HepG2 (cell line): ENCODE measurements around the gene FRMPD2. TPM values are rescaled to one million over a fixed set of nuclear protein-coding genes. Genes with fewer than 3 reads are reported as not detected.
A peak's percentile ranks its signal among the peaks of the same experiment; 100 is the strongest.

Experiments
- CCDC6 ChIP-seq: sonication (generic); formaldehyde crosslinking; IDR thresholded peaks from 2 replicates; pipeline ENCODE4 v1.8.1; 2022; ENCODE audit warnings: mild to moderate bottlenecking, missing genetic modification reagents, moderate library complexity
- CREB3 ChIP-seq: sonication (generic); formaldehyde crosslinking; IDR thresholded peaks from 2 replicates; pipeline ENCODE4 v1.5.0; 2020; ENCODE audit warnings: missing genetic modification reagents
- DBP ChIP-seq: sonication (generic); formaldehyde crosslinking; IDR thresholded peaks from 2 replicates; pipeline ENCODE4 v1.4.0; 2020; ENCODE audit warnings: missing genetic modification reagents; ENCODE audit errors: not compliant biosample characterization
- ELF3 ChIP-seq: IDR thresholded peaks from 2 replicates; pipeline ENCODE4 v1.6.1; 2016; ENCODE audit warnings: missing genetic modification reagents, missing compliant biosample characterization
- GLMP ChIP-seq: sonication (generic); formaldehyde crosslinking; IDR thresholded peaks from 2 replicates; pipeline ENCODE4 v1.9.0; 2021; ENCODE audit warnings: missing genetic modification reagents, mild to moderate bottlenecking, borderline replicate concordance
- JDP2 ChIP-seq: sonication (generic); formaldehyde crosslinking; IDR thresholded peaks from 2 replicates; pipeline ENCODE4 v1.8.1; 2022; ENCODE audit warnings: missing genetic modification reagents, borderline replicate concordance
- MXD1 ChIP-seq: sonication (generic); formaldehyde crosslinking; IDR thresholded peaks from 2 replicates; pipeline ENCODE4 v1.4.0; 2020; ENCODE audit warnings: mild to moderate bottlenecking, missing genetic modification reagents
- SNAPC2 ChIP-seq: sonication (generic); formaldehyde crosslinking; IDR thresholded peaks from 2 replicates; pipeline ENCODE4 v1.8.1; 2022; ENCODE audit warnings: mild to moderate bottlenecking, missing genetic modification reagents
- TEAD2 ChIP-seq: sonication (generic); formaldehyde crosslinking; IDR thresholded peaks from 2 replicates; pipeline ENCODE4 v1.9.0; 2021; ENCODE audit warnings: missing genetic modification reagents
- UBTF ChIP-seq: sonication (generic); formaldehyde crosslinking; IDR thresholded peaks from 2 replicates; pipeline ENCODE4 v1.4.0; 2020; ENCODE audit warnings: mild to moderate bottlenecking, missing genetic modification reagents
- ZNF10 ChIP-seq: sonication (generic); formaldehyde crosslinking; IDR thresholded peaks from 2 replicates; pipeline ENCODE4 v1.4.0; 2020; ENCODE audit warnings: mild to moderate bottlenecking, low read depth, missing genetic modification reagents, borderline replicate concordance
- ZNF256 ChIP-seq: sonication (generic); formaldehyde crosslinking; conservative IDR thresholded peaks from 2 replicates; pipeline ENCODE4 v1.4.0; 2020; ENCODE audit warnings: missing genetic modification reagents
- ZNF318 ChIP-seq: sonication (generic); formaldehyde crosslinking; IDR thresholded peaks from 2 replicates; pipeline ENCODE4 v1.4.0; 2020; ENCODE audit warnings: mild to moderate bottlenecking, missing genetic modification reagents
- polyA plus RNA-seq, 8 experiments: library from polyadenylated mRNA; depleted of rRNA in 3 of 8; stranded (reverse) in 7 of 8; unstranded in 1 of 8; fragments of >200 nt; fragmentation: Illumina TruSeq in 4 of 8; extraction: Trizol in 4 of 8; gene quantifications; 2 replicates each; pipeline versions ENCODE4 v1.2.1 to v1.2.3, GENCODE V29; 2011 to 2016; ENCODE audit warnings: low read depth in 4 of 8, missing spikeins in 1 of 8, mixed read lengths in 1 of 8; ENCODE audit not compliant: insufficient read depth in 1 of 8
- total RNA-seq, 5 experiments: library from RNA; depleted of rRNA; stranded (reverse); fragments of >200 nt; fragmentation: Illumina TruSeq; extraction: Trizol; gene quantifications; 2 replicates each; pipeline ENCODE4 v1.2.3, GENCODE V29; 2016; ENCODE audit warnings: low read depth in 1 of 5

FRMPD2 gene
- total and polyA plus RNA-seq, 2 of the 13 experiments (the other 11 are each of a cell fraction or from before 2014, with no cell fraction given), result 0.45 to 1.3 TPM

GRCh38 chr10:48306265-48306869 is 31.9 kb upstream of the FRMPD2 start, which contains the start of gene MAPK8 (continued):
- TF ChIP-seq UBTF (peak; percentile 61), GLMP (CRISPR knock-in tag) (no peak), SNAPC2 (CRISPR knock-in tag) (no peak), ZNF10 (CRISPR knock-in tag) (no peak), ELF3 (CRISPR knock-in tag) (peak; percentile 23; the same call in 1 of the 2 replicates), CCDC6 (CRISPR knock-in tag) (peak; percentile 97), TEAD2 (peak; percentile 88), ZNF256 (CRISPR knock-in tag) (peak; percentile 86), ZNF318 (CRISPR knock-in tag) (0 out of 2 replicates have a peak, but pooled peaks have one; percentile 76), JDP2 (no peak; the same call in 1 of the 2 replicates), CREB3 (CRISPR knock-in tag) (peak; percentile 68; the same call in 1 of the 2 replicates), DBP (no peak), MXD1 (CRISPR knock-in tag) (peak; percentile 96)
